GM12878 (cell line): ENCODE results near the gene NEBL. TPM values are rescaled to one million over a fixed set of nuclear protein-coding genes. Genes with fewer than 3 reads are reported as not detected.
A peak's percentile ranks its signal among the peaks of the same experiment; 100 is the strongest.

Experiments
- ATAC-seq: fragments of 200-7000 bp; cut with Tn5 transposase; 3 replicates; pipeline ENCODE4 v1.9.1; 2020; ENCODE audit warnings: mild to moderate bottlenecking, moderate library complexity
- BruUV-seq: library from RNA; stranded (reverse); fragments of 400-500 nt; replicated peaks from 2 replicates; lab custom pipeline; 2021; lab: Mats Ljungman, UMichigan
- CTCF ChIA-PET: fragments of 300-600 bp; sonication (Branson Sonifier 250); formaldehyde crosslinking; extraction: SDS; loops from one replicate; lab custom pipeline; 2021; ENCODE audit warnings: inconsistent platforms; lab: Yijun Ruan, JAX
- POLR2A ChIA-PET: fragments of 350-600 bp; formaldehyde crosslinking; extraction: SDS; loops from one replicate; lab custom pipeline; 2021; ENCODE audit warnings: inconsistent platforms; lab: Charles Lee
- RAD21 ChIA-PET: fragments of 300-600 bp; sonication (Branson Sonifier 250); formaldehyde crosslinking; loops from one replicate; lab custom pipeline; 2023; ENCODE audit warnings: antibody characterized with exemption; ENCODE audit not compliant: unreplicated experiment; lab: Charles Lee
- SMC1A ChIA-PET: fragments of 300-600 bp; sonication (Branson Sonifier 250); formaldehyde crosslinking; loops from one replicate; lab custom pipeline; 2023; ENCODE audit not compliant: unreplicated experiment, uncharacterized antibody; lab: Charles Lee
- DNase-seq: peaks from one replicate; pipeline ENCODE4 v3.0.0-alpha.2; 2011; ENCODE audit warnings: low read depth, low spot score
- FAIRE-seq: peaks from 3 replicates; lab custom pipeline; 2011; peaks lifted over from hg19 to GRCh38; lab: Jason Lieb, UNC
- H2AFZ ChIP-seq: 2 replicates; pipeline ENCODE4 v1.6.0; 2011; ENCODE audit warnings: low read depth, low read length, control low read depth; ENCODE audit not compliant: control insufficient read depth
- H3K27ac ChIP-seq: 2 replicates; pipeline ENCODE4 v1.5.1; 2011; ENCODE audit warnings: control low read depth; ENCODE audit not compliant: control insufficient read depth, insufficient read depth
- H3K27me3 ChIP-seq, 2 experiments: replicated peaks in 1 of 2; 2 replicates each; pipeline versions ENCODE4 v1.6.0 to v1.6.1; 2011; ENCODE audit warnings: low read length in 1 of 2; ENCODE audit not compliant: control insufficient read depth in 2 of 2, insufficient read depth in 2 of 2
- H3K36me3 ChIP-seq, 2 experiments: 2 replicates each; pipeline ENCODE4 v1.5.1; 2011; ENCODE audit warnings: low read length in 1 of 2; ENCODE audit not compliant: control insufficient read depth in 2 of 2, insufficient read depth in 2 of 2
- H3K4me1 ChIP-seq: 2 replicates; pipeline ENCODE4 v1.6.1; 2011; ENCODE audit warnings: mild to moderate bottlenecking, low read length, moderate library complexity, mixed read lengths; ENCODE audit not compliant: control insufficient read depth, insufficient read depth
- H3K4me2 ChIP-seq: 2 replicates; pipeline ENCODE4 v1.6.0; 2011; ENCODE audit warnings: control low read depth; ENCODE audit not compliant: control insufficient read depth, insufficient read depth
- H3K4me3 ChIP-seq: fragments of 200-600 bp; sonication (generic); 2 replicates; pipeline ENCODE4 v1.5.1; 2016
- H3K79me2 ChIP-seq: 2 replicates; pipeline ENCODE4 v1.6.0; 2011; ENCODE audit warnings: low read length; ENCODE audit not compliant: control insufficient read depth, insufficient read depth
- H3K9ac ChIP-seq: 2 replicates; pipeline ENCODE4 v1.8.0; 2011; ENCODE audit warnings: low read length, control low read depth, mixed read lengths; ENCODE audit not compliant: control insufficient read depth, insufficient read depth
- H3K9me3 ChIP-seq: replicated peaks from 3 replicates; pipeline ENCODE4 v1.5.1; 2011; ENCODE audit warnings: mild to moderate bottlenecking, low read length; ENCODE audit not compliant: control insufficient read depth, insufficient read depth
- H4K20me1 ChIP-seq: 2 replicates; pipeline ENCODE4 v1.6.0; 2011; ENCODE audit not compliant: control insufficient read depth, insufficient read depth
- BMI1 ChIP-seq: fragments of 450-650 bp; IDR thresholded peaks from 2 replicates; pipeline ENCODE4 v1.6.1; 2016; ENCODE audit warnings: mild to moderate bottlenecking, moderate library complexity, borderline replicate concordance
- CBFB ChIP-seq: IDR thresholded peaks from 2 replicates; pipeline ENCODE4 v1.6.1; 2016; ENCODE audit warnings: antibody characterized with exemption, low read depth
- KLF5 ChIP-seq: fragments of 450-650 bp; IDR thresholded peaks from 2 replicates; pipeline ENCODE4 v1.6.1; 2014; ENCODE audit warnings: mild to moderate bottlenecking; ENCODE audit not compliant: partially characterized antibody
- MYC ChIP-seq: IDR thresholded peaks from 2 replicates; pipeline ENCODE4 v1.6.1; 2011; ENCODE audit warnings: mild to moderate bottlenecking, low read length, moderate library complexity, inconsistent platforms; ENCODE audit not compliant: insufficient read depth, insufficient replicate concordance, insufficient read length, severe bottlenecking
- NFYA ChIP-seq: IDR thresholded peaks from 2 replicates; pipeline ENCODE4 v1.6.1; 2011; ENCODE audit warnings: low read depth, mild to moderate bottlenecking, low read length, improper control_type of control experiment, borderline replicate concordance
- NR2C2 ChIP-seq: IDR thresholded peaks from 2 replicates; pipeline ENCODE4 v1.6.1; 2011; ENCODE audit warnings: borderline replicate concordance, low read depth; ENCODE audit not compliant: control insufficient read depth, insufficient read length
- RCOR1 ChIP-seq: conservative IDR thresholded peaks from 2 replicates; pipeline ENCODE4 v1.6.1; 2012; ENCODE audit warnings: low read depth, low read length, improper control_type of control experiment
- TCF12 ChIP-seq: IDR thresholded peaks from 2 replicates; pipeline ENCODE4 v1.6.1; 2011; ENCODE audit warnings: low read depth, mild to moderate bottlenecking, low read length
- USF1 ChIP-seq: IDR thresholded peaks from 2 replicates; pipeline ENCODE4 v1.6.1; 2011; ENCODE audit warnings: borderline replicate concordance, low read depth, mild to moderate bottlenecking, moderate library complexity, mixed read lengths, low read length; ENCODE audit not compliant: insufficient read depth; ENCODE audit errors: extremely low read length
- WGBS: methylation state at CpG from one replicate; pipeline ENCODE4 v1.1.6; 2016; ENCODE audit warnings: low lambda C conversion rate; ENCODE audit not compliant: insufficient replicate concordance, insufficient coverage; ENCODE audit errors: missing lambda C conversion rate; 5-methylcytosine and 5-hydroxymethylcytosine counted together
- in situ Hi-C: fragments of 300-500 bp; cut with MboI; formaldehyde crosslinking; loops from 9 replicates; pipeline ENCODE4 v1.14.3; 2018; ENCODE audit warnings: mixed read lengths
- intact Hi-C: fragments of 100-400 bp; cut with micrococcal nuclease; formaldehyde crosslinking; loops from one replicate; pipeline ENCODE4 v1.14.2; 2022; ENCODE audit not compliant: unreplicated experiment
- polyA plus RNA-seq, 11 experiments: library from polyadenylated mRNA; depleted of rRNA in 4 of 11; unstranded in 6 of 11; stranded (reverse) in 5 of 11; fragments of >200 nt; fragmentation: Nextera tagmentation in 4 of 11; fragmentation: Illumina TruSeq in 1 of 11; extraction: Ambion mirVana in 4 of 11; extraction: Trizol in 1 of 11; gene quantifications; 1 replicate in 1 of 11; 2 replicates in 10 of 11; pipeline versions ENCODE4 v1.2.1 to v1.2.3, GENCODE V29; 2011 to 2016; ENCODE audit warnings: inconsistent platforms in 2 of 11, missing spikeins in 2 of 11, low read depth in 1 of 11
- total RNA-seq, 4 experiments: library from RNA; depleted of rRNA in 3 of 4; stranded (reverse); fragments of >200 nt in 3 of 4; fragmentation: Illumina TruSeq in 1 of 4; extraction: Trizol in 1 of 4; gene quantifications; 2 replicates each; pipeline versions ENCODE4 v1.2.1 to v1.2.3, GENCODE V29; 2013 to 2021

NEBL gene
- total and polyA plus RNA-seq, 10 of the 15 experiments (the other 5 are each of a cell fraction or from before 2014, with no cell fraction given), result 0.04 to 0.56 (median 0.11) TPM; not detected in 6

GRCh38 chr10:20885678-20886077 lies 11.4 kb downstream of the NEBL start:
- H4K20me1 ChIP-seq, result no peaks in the 10 kb centered on the region
- WGBS, result 7% methylated on average over 3 of the region's 3 CpGs
- no peaks in the 10 kb centered on the region for H3K36me3 ChIP-seq
- no peak overlapping the region for H3K27ac ChIP-seq
- intact Hi-C loops, result loop anchor here (10.0 kb wide), 1 partner anchor 359 kb away; no protein-coding TSS in a partner anchor
- H3K4me2 ChIP-seq, result no peak overlapping the region
- H3K79me2 ChIP-seq, result no peaks in the 10 kb centered on the region
- no peaks in the 10 kb centered on the region for H3K9me3 ChIP-seq
- H3K4me3 ChIP-seq, result no peak overlapping the region
- peak; percentile 55 for ATAC-seq
- ChIA-PET POLR2A (no interaction called here), CTCF (no interaction called here), RAD21 (no interaction called here), SMC1A (no interaction called here)
- no peak for FAIRE-seq
- no peaks in the 10 kb centered on the region for H3K4me1 ChIP-seq
- no peak overlapping the region for H3K9ac ChIP-seq
- H2AFZ ChIP-seq, result no peak overlapping the region
- H3K27me3 ChIP-seq, result no peaks in the 10 kb centered on the region; a peak in 2 of 4 replicates
- in situ Hi-C loops, result no loop called here
- no peak for DNase-seq
- BruUV-seq, result no TSS peak
- no peak for TF ChIP-seq MYC
- TF ChIP-seq BMI1, result no peak
- TF ChIP-seq KLF5, result no peak
- TF ChIP-seq RCOR1, result no peak
- no peak for TF ChIP-seq NFYA
- no peak for TF ChIP-seq CBFB
- TF ChIP-seq TCF12, result no peak
- TF ChIP-seq USF1, result no peak
- no peak for TF ChIP-seq NR2C2
